CD4-positive, CD25-positive, alpha-beta regulatory T cell (primary cell): Measurements from ENCODE around the gene ENOX1. TPM values are rescaled to one million over a fixed set of nuclear protein-coding genes. Genes with fewer than 3 reads are reported as not detected.

Source experiments
- ATAC-seq, 2 donors: fragments of 150-1000 bp; cut with Tn5 transposase; one replicate each; pipeline ENCODE4 v1.10.0; 2021; ENCODE audit warnings: low read depth in 2 of 2, moderate number of reproducible peaks in 2 of 2, moderate library complexity in 1 of 2
- DNase-seq, 3 donors: peaks; one replicate each; pipeline versions ENCODE4 v3.0.0 to v3.0.0-alpha.2; 2012 to 2022; ENCODE audit warnings: mixed read lengths in 1 of 3
- H3K27ac ChIP-seq: one replicate; pipeline ENCODE4 v1.7.0; 2013; ENCODE audit warnings: mild to moderate bottlenecking, low read length; ENCODE audit not compliant: insufficient read depth, poor library complexity, severe bottlenecking
- H3K27me3 ChIP-seq: one replicate; pipeline ENCODE4 v1.7.0; 2013; ENCODE audit warnings: low read length; ENCODE audit not compliant: control insufficient read depth, insufficient read depth
- H3K36me3 ChIP-seq: one replicate; pipeline ENCODE4 v1.7.0; 2013; ENCODE audit warnings: mild to moderate bottlenecking, low read length, moderate library complexity; ENCODE audit not compliant: control insufficient read depth, insufficient read depth
- H3K4me1 ChIP-seq: 2 replicates; pipeline ENCODE4 v1.7.0; 2013; ENCODE audit warnings: mild to moderate bottlenecking, low read length; ENCODE audit not compliant: insufficient read depth, control insufficient read depth, poor library complexity, severe bottlenecking
- H3K4me3 ChIP-seq: one replicate; pipeline ENCODE4 v1.7.0; 2013; ENCODE audit warnings: low read depth, mild to moderate bottlenecking, low read length, moderate library complexity
- H3K9me3 ChIP-seq, 2 experiments: 1 replicate in 1 of 2; 2 replicates in 1 of 2; pipeline ENCODE4 v1.7.0; 2013; ENCODE audit warnings: low read length in 2 of 2, mild to moderate bottlenecking in 1 of 2, moderate library complexity in 1 of 2; ENCODE audit not compliant: control insufficient read depth in 2 of 2
- H3K27ac Mint-ChIP-seq, 3 donors: one replicate each; pipeline ENCODE4 v1.8.0; 2020 to 2022; ENCODE audit warnings: mild to moderate bottlenecking in 3 of 3, mixed read lengths in 3 of 3, moderate library complexity in 2 of 3
- H3K27me3 Mint-ChIP-seq: one replicate; pipeline ENCODE4 v1.8.0; 2022; ENCODE audit warnings: mild to moderate bottlenecking, mixed read lengths
- H3K36me3 Mint-ChIP-seq: one replicate; pipeline ENCODE4 v1.8.0; 2020; ENCODE audit warnings: mixed read lengths
- H3K4me1 Mint-ChIP-seq, 4 donors: one replicate each; pipeline ENCODE4 v1.8.0; 2020 to 2022; ENCODE audit warnings: mixed read lengths in 4 of 4, mild to moderate bottlenecking in 1 of 4
- H3K4me3 Mint-ChIP-seq, 4 donors: one replicate each; pipeline ENCODE4 v1.8.0; 2020 to 2022; ENCODE audit warnings: mild to moderate bottlenecking in 4 of 4, mixed read lengths in 4 of 4, moderate library complexity in 3 of 4
- H3K9me3 Mint-ChIP-seq, 7 donors: one replicate each; pipeline ENCODE4 v1.8.0; 2020 to 2022; ENCODE audit warnings: mixed read lengths in 7 of 7, mild to moderate bottlenecking in 3 of 7, moderate library complexity in 2 of 7
- polyA plus RNA-seq, 4 donors: library from polyadenylated mRNA; unstranded; fragments of 300-500 nt; fragmentation: Illumina TruSeq; gene quantifications; one replicate each; pipeline ENCODE4 v1.2.3, GENCODE V29; 2021
- total RNA-seq: library from RNA; stranded (reverse); gene quantifications from one replicate; pipeline ENCODE4 v1.2.3, GENCODE V29; 2022

ENOX1 gene
- total and polyA plus RNA-seq, 5 donors from 2014 or later = 0.10 TPM; not detected in 4

- no peak for DNase-seq
Measured at GRCh38 chr13:43551897-43552456, 234.8 kb downstream of the ENOX1 start.

GRCh38 chr13:43546816-43547215 lies 240.0 kb downstream of the ENOX1 start:
- DNase-seq = no peak
- Mint-ChIP-seq H3K27ac (no peak overlapping the region), H3K27me3 (peaks cover 4% of the 10 kb centered on the region), H3K9me3 (no peaks in the 10 kb centered on the region), H3K4me3 (no peak overlapping the region), H3K36me3 (no peaks in the 10 kb centered on the region), H3K4me1 (peaks cover 0 to 3% (median 0%) of the 10 kb centered on the region in 4 donors)
- no peaks in the 10 kb centered on the region for H3K4me1 ChIP-seq
- no peak overlapping the region for H3K27ac ChIP-seq
- H3K27me3 ChIP-seq = no peaks in the 10 kb centered on the region
- no peaks in the 10 kb centered on the region for H3K9me3 ChIP-seq
- no peak overlapping the region for H3K4me3 ChIP-seq
- ATAC-seq = no peak
- H3K36me3 ChIP-seq = no peaks in the 10 kb centered on the region

More at GRCh38 chr13:43551897-43552456, 234.8 kb downstream of the ENOX1 start:
- Mint-ChIP-seq H3K27me3 (peaks cover 13% of the 10 kb centered on the region), H3K4me3 (no peak overlapping the region), H3K27ac (no peak overlapping the region), H3K9me3 (no peaks in the 10 kb centered on the region), H3K36me3 (no peaks in the 10 kb centered on the region), H3K4me1 (peaks cover 0 to 4% (median 0%) of the 10 kb centered on the region in 4 donors)
- H3K27ac ChIP-seq = no peak overlapping the region
- H3K4me3 ChIP-seq = no peak overlapping the region
- no peak for ATAC-seq
- H3K27me3 ChIP-seq = peaks cover 1% of the 10 kb centered on the region
- no peaks in the 10 kb centered on the region for H3K9me3 ChIP-seq
- no peaks in the 10 kb centered on the region for H3K4me1 ChIP-seq
- no peaks in the 10 kb centered on the region for H3K36me3 ChIP-seq

GRCh38 chr13:43546251-43546650 lies 240.5 kb downstream of the ENOX1 start:
- Mint-ChIP-seq H3K27ac (no peak overlapping the region), H3K9me3 (no peaks in the 10 kb centered on the region), H3K4me3 (no peak overlapping the region), H3K27me3 (peaks cover 4% of the 10 kb centered on the region), H3K4me1 (peaks cover 0 to 3% (median 0%) of the 10 kb centered on the region in 4 donors), H3K36me3 (no peaks in the 10 kb centered on the region)
- Histone ChIP-seq H3K36me3 (no peaks in the 10 kb centered on the region), H3K27me3 (no peaks in the 10 kb centered on the region), H3K27ac (no peak overlapping the region), H3K4me1 (no peaks in the 10 kb centered on the region), H3K4me3 (no peak overlapping the region), H3K9me3 (no peaks in the 10 kb centered on the region)
- DNase-seq (no peak), ATAC-seq (no peak)

GRCh38 chr13:43545317-43545874 lies 241.4 kb downstream of the ENOX1 start:
- H3K4me3 ChIP-seq = no peak overlapping the region
- H3K27me3 ChIP-seq = no peaks in the 10 kb centered on the region
- no peaks in the 10 kb centered on the region for H3K36me3 ChIP-seq
- no peak for ATAC-seq
- no peaks in the 10 kb centered on the region for H3K36me3 Mint-ChIP-seq
- no peak overlapping the region for H3K4me3 Mint-ChIP-seq
- H3K27ac Mint-ChIP-seq = no peak overlapping the region
- no peaks in the 10 kb centered on the region for H3K9me3 Mint-ChIP-seq
- no peaks in the 10 kb centered on the region for H3K9me3 ChIP-seq
- H3K4me1 Mint-ChIP-seq = peaks cover 0 to 3% (median 0%) of the 10 kb centered on the region in 4 donors
- DNase-seq = no peak
- no peak overlapping the region for H3K27ac ChIP-seq
- H3K4me1 ChIP-seq = no peaks in the 10 kb centered on the region
- peaks cover 4% of the 10 kb centered on the region for H3K27me3 Mint-ChIP-seq

- Mint-ChIP-seq H3K9me3 (no peaks in the 10 kb centered on the region), H3K4me1 (peaks cover 0 to 3% (median 0%) of the 10 kb centered on the region in 4 donors), H3K27ac (no peak overlapping the region), H3K4me3 (no peak overlapping the region), H3K27me3 (peaks cover 4% of the 10 kb centered on the region), H3K36me3 (no peaks in the 10 kb centered on the region)
- Histone ChIP-seq H3K9me3 (no peaks in the 10 kb centered on the region), H3K27me3 (no peaks in the 10 kb centered on the region), H3K36me3 (no peaks in the 10 kb centered on the region), H3K27ac (no peak overlapping the region), H3K4me1 (no peaks in the 10 kb centered on the region), H3K4me3 (no peak overlapping the region)
- ATAC-seq = no peak
- no peak for DNase-seq
Measured at GRCh38 chr13:43544631-43545030, 242.1 kb downstream of the ENOX1 start.

- no peaks in the 10 kb centered on the region for H3K9me3 ChIP-seq
- H3K27ac ChIP-seq = no peak overlapping the region
- Mint-ChIP-seq H3K27me3 (peaks cover 4% of the 10 kb centered on the region), H3K27ac (no peak overlapping the region), H3K4me3 (no peak overlapping the region), H3K9me3 (peaks cover 0 to 3% (median 0%) of the 10 kb centered on the region in 7 donors), H3K36me3 (no peaks in the 10 kb centered on the region), H3K4me1 (peaks cover 0 to 3% (median 0%) of the 10 kb centered on the region in 4 donors)
- H3K27me3 ChIP-seq = no peaks in the 10 kb centered on the region
- no peaks in the 10 kb centered on the region for H3K36me3 ChIP-seq
- H3K4me1 ChIP-seq = no peaks in the 10 kb centered on the region
- no peak overlapping the region for H3K4me3 ChIP-seq
- ATAC-seq = no peak
- no peak for DNase-seq
Measured at GRCh38 chr13:43544011-43544410, 242.8 kb downstream of the ENOX1 start.

- H3K9me3 ChIP-seq = no peaks in the 10 kb centered on the region
- no peak overlapping the region for H3K27ac ChIP-seq
- no peak overlapping the region for H3K27ac Mint-ChIP-seq
- no peaks in the 10 kb centered on the region for H3K27me3 ChIP-seq
- no peaks in the 10 kb centered on the region for H3K36me3 ChIP-seq
- no peak overlapping the region for H3K4me3 Mint-ChIP-seq
- no peaks in the 10 kb centered on the region for H3K4me1 ChIP-seq
- DNase-seq (no peak), ATAC-seq (no peak)
- H3K27me3 Mint-ChIP-seq = peaks cover 4% of the 10 kb centered on the region
- no peaks in the 10 kb centered on the region for H3K36me3 Mint-ChIP-seq
- H3K4me1 Mint-ChIP-seq = peaks cover 0 to 3% (median 0%) of the 10 kb centered on the region in 4 donors
- H3K9me3 Mint-ChIP-seq = peaks cover 0 to 4% (median 0%) of the 10 kb centered on the region in 7 donors
- H3K4me3 ChIP-seq = no peak overlapping the region
Measured at GRCh38 chr13:43543331-43543730, 243.4 kb downstream of the ENOX1 start.

GRCh38 chr13:43537124-43537523 lies 249.6 kb downstream of the ENOX1 start:
- H3K27me3 Mint-ChIP-seq = peaks cover 5% of the 10 kb centered on the region
- Histone ChIP-seq H3K27me3 (no peaks in the 10 kb centered on the region), H3K4me1 (no peaks in the 10 kb centered on the region), H3K9me3 (no peaks in the 10 kb centered on the region), H3K4me3 (no peak overlapping the region), H3K27ac (no peak overlapping the region), H3K36me3 (no peaks in the 10 kb centered on the region)
- DNase-seq (no peak), ATAC-seq (no peak)
- H3K9me3 Mint-ChIP-seq = peaks cover 0 to 4% (median 0%) of the 10 kb centered on the region in 7 donors
- H3K4me3 Mint-ChIP-seq = no peak overlapping the region
- H3K4me1 Mint-ChIP-seq = no peaks in the 10 kb centered on the region
- no peak overlapping the region for H3K27ac Mint-ChIP-seq
- H3K36me3 Mint-ChIP-seq = no peaks in the 10 kb centered on the region
